K562 (cell line): ENCODE data around the gene RELL2. TPM values are rescaled to one million over a fixed set of nuclear protein-coding genes. Genes with fewer than 3 reads are reported as not detected.

Source experiments
- ATAC-seq: fragments of 200-7000 bp; cut with Tn5 transposase; 3 replicates; pipeline ENCODE4 v1.9.1; 2020; ENCODE audit warnings: moderate library complexity
- BruUV-seq: library from RNA; stranded (reverse); fragments of 400-500 nt; replicated peaks from 2 replicates; lab custom pipeline; 2021; lab: Mats Ljungman, UMichigan
- CTCF ChIA-PET: fragments of 300-600 bp; formaldehyde crosslinking; extraction: SDS; loops from one replicate; lab custom pipeline; 2021; ENCODE audit warnings: low intra/inter-chr PET ratio; lab: Yijun Ruan, JAX
- POLR2A ChIA-PET: fragments of 300-600, 350-650 bp; sonication (Branson Sonifier 250); formaldehyde crosslinking; extraction: SDS; loops from one replicate; lab custom pipeline; 2021; ENCODE audit warnings: antibody characterized with exemption, inconsistent platforms; lab: Yijun Ruan, JAX
- DNase-seq, 4 experiments: peaks; one replicate each; pipeline versions ENCODE4 v3.0.0 to v3.0.0-alpha.2; 2011 to 2018; ENCODE audit warnings: low spot score in 3 of 4, mixed read lengths in 3 of 4; ENCODE audit errors: extremely low read depth in 1 of 4
- FAIRE-seq: peaks from 2 replicates; lab custom pipeline; 2011; peaks lifted over from hg19 to GRCh38; lab: Jason Lieb, UNC
- H2AFZ ChIP-seq: 2 replicates; pipeline ENCODE4 v1.6.0; 2011; ENCODE audit warnings: low read depth, low read length, control low read depth, inconsistent platforms
- H3K27ac ChIP-seq: fragments of 200-600 bp; 3 replicates; pipeline ENCODE4 v1.8.0; 2011; ENCODE audit warnings: low read depth, mild to moderate bottlenecking, control low read depth, inconsistent platforms, low read length, moderate library complexity, mixed read lengths; ENCODE audit errors: extremely low read depth
- H3K27me3 ChIP-seq, 2 experiments: fragments of 300-600 bp in 1 of 2; 2 replicates in 1 of 2; 3 replicates in 1 of 2; pipeline versions ENCODE4 v1.6.0 to v1.8.0; 2011; ENCODE audit warnings: inconsistent platforms in 2 of 2, low read length in 2 of 2, mild to moderate bottlenecking in 1 of 2, mixed read lengths in 1 of 2, moderate library complexity in 1 of 2; ENCODE audit not compliant: control insufficient read depth in 2 of 2, insufficient read depth in 2 of 2
- H3K36me3 ChIP-seq: fragments of 300-600 bp; 3 replicates; pipeline ENCODE4 v1.8.0; 2011; ENCODE audit warnings: mild to moderate bottlenecking, low read length, inconsistent platforms; ENCODE audit not compliant: control insufficient read depth, insufficient read depth
- H3K4me1 ChIP-seq, 2 experiments: fragments of 200-600 bp in 1 of 2; replicated peaks in 1 of 2; 2 replicates in 1 of 2; 3 replicates in 1 of 2; pipeline versions ENCODE4 v1.5.1 to v1.8.0; 2011; ENCODE audit warnings: inconsistent platforms in 2 of 2, low read length in 2 of 2, mild to moderate bottlenecking in 1 of 2, mixed read lengths in 1 of 2, moderate library complexity in 1 of 2; ENCODE audit not compliant: control insufficient read depth in 2 of 2, insufficient read depth in 2 of 2
- H3K4me2 ChIP-seq: 2 replicates; pipeline ENCODE4 v1.6.1; 2011; ENCODE audit warnings: low read length, control low read depth, inconsistent platforms, mixed read lengths; ENCODE audit not compliant: insufficient read depth
- H3K4me3 ChIP-seq: fragments of 200-600 bp; sonication (generic), shearing (Covaris generic); 2 replicates; pipeline ENCODE4 v1.5.1; 2016; ENCODE audit warnings: control low read depth, inconsistent platforms
- H3K79me2 ChIP-seq: fragments of 200-600 bp; 3 replicates; pipeline ENCODE4 v1.8.0; 2011; ENCODE audit warnings: low read length, inconsistent platforms; ENCODE audit not compliant: control insufficient read depth, insufficient read depth
- H3K9ac ChIP-seq, 2 experiments: 2 replicates each; pipeline versions ENCODE4 v1.6.0 to v1.6.1; 2011; ENCODE audit warnings: low read depth in 2 of 2, low read length in 2 of 2, control low read depth in 1 of 2, inconsistent platforms in 1 of 2, mild to moderate bottlenecking in 1 of 2, mixed read lengths in 1 of 2; ENCODE audit not compliant: insufficient read depth in 1 of 2
- H3K9me1 ChIP-seq: one replicate; pipeline ENCODE4 v1.6.0; 2011; ENCODE audit warnings: inconsistent platforms, mild to moderate bottlenecking, low read length, moderate library complexity; ENCODE audit not compliant: control insufficient read depth, insufficient read depth
- H3K9me3 ChIP-seq: replicated peaks from 2 replicates; pipeline ENCODE4 v1.5.1; 2011; ENCODE audit warnings: low read depth, low read length, inconsistent platforms; ENCODE audit not compliant: control insufficient read depth, insufficient read depth
- H4K20me1 ChIP-seq: replicated peaks from 2 replicates; pipeline ENCODE4 v1.6.1; 2011; ENCODE audit warnings: low read length, inconsistent platforms, mixed read lengths; ENCODE audit not compliant: control insufficient read depth, insufficient read depth
- ARID2 ChIP-seq: fragments of 450-650 bp; IDR thresholded peaks from 2 replicates; pipeline ENCODE4 v1.6.1; 2017; ENCODE audit warnings: antibody characterized with exemption, mild to moderate bottlenecking
- BRD4 ChIP-seq: fragments of 200-600 bp; sonication (generic); IDR thresholded peaks from 2 replicates; pipeline ENCODE4 v1.6.1; 2017; ENCODE audit warnings: inconsistent platforms
- KLF1 ChIP-seq: fragments of 450-650 bp; IDR thresholded peaks from 2 replicates; pipeline ENCODE4 v1.6.1; 2016; ENCODE audit warnings: missing genetic modification characterization, missing compliant biosample characterization
- MCM3 ChIP-seq: fragments of 450-650 bp; IDR thresholded peaks from 2 replicates; pipeline ENCODE4 v1.6.1; 2016
- NBN ChIP-seq: fragments of 450-650 bp; IDR thresholded peaks from 2 replicates; pipeline ENCODE4 v1.6.1; 2016; ENCODE audit warnings: low read depth, mild to moderate bottlenecking
- POLR2AphosphoS5 ChIP-seq: IDR thresholded peaks from 2 replicates; pipeline ENCODE4 v1.6.1; 2011; ENCODE audit warnings: mild to moderate bottlenecking, low read depth, low read length, moderate library complexity; ENCODE audit not compliant: control insufficient read depth, insufficient read depth
- RBM22 ChIP-seq: fragments of 200-400 bp; formaldehyde crosslinking; IDR thresholded peaks from 2 replicates; pipeline ENCODE4 v1.6.1; 2018; ENCODE audit warnings: low read length, low read depth; ENCODE audit not compliant: poor library complexity, severe bottlenecking
- SETDB1 ChIP-seq: IDR thresholded peaks from one replicate; pipeline ENCODE4 v1.6.1; 2012; ENCODE audit warnings: low read length, control low read depth, inconsistent platforms
- SMAD1 ChIP-seq: fragments of 150-350 bp; IDR thresholded peaks from 2 replicates; pipeline ENCODE4 v1.6.1; 2014; ENCODE audit warnings: low read length, low read depth; ENCODE audit not compliant: partially characterized antibody
- SMAD3 ChIP-seq: fragments of 450-650 bp; formaldehyde crosslinking; conservative IDR thresholded peaks from 2 replicates; pipeline ENCODE4 v1.4.0; 2020; ENCODE audit warnings: mild to moderate bottlenecking
- SMC3 ChIP-seq: conservative IDR thresholded peaks from 2 replicates; pipeline ENCODE4 v1.6.1; 2011; ENCODE audit warnings: low read depth, low read length, improper control_type of control experiment; ENCODE audit not compliant: insufficient read depth
- TCFL5 ChIP-seq: fragments of 250-450 bp; sonication (Bioruptor Pico); conservative IDR thresholded peaks from 2 replicates; pipeline ENCODE4 v1.6.1; 2021; ENCODE audit warnings: mild to moderate bottlenecking, moderate library complexity, matching md5 sums
- THRAP3 ChIP-seq: fragments of 450-650 bp; IDR thresholded peaks from 2 replicates; pipeline ENCODE4 v1.6.1; 2016; ENCODE audit warnings: mild to moderate bottlenecking, inconsistent platforms, borderline replicate concordance
- XRCC5 ChIP-seq: fragments of 200-400 bp; formaldehyde crosslinking; IDR thresholded peaks from 2 replicates; pipeline ENCODE4 v1.6.1; 2017; ENCODE audit warnings: low read depth, mild to moderate bottlenecking, low read length
- ZBTB33 ChIP-seq: sonication (generic); formaldehyde crosslinking; IDR thresholded peaks from 2 replicates; pipeline ENCODE4 v1.8.1; 2023; ENCODE audit warnings: mild to moderate bottlenecking, missing genetic modification reagents
- ZFP36 ChIP-seq: fragments of 150-350 bp; IDR thresholded peaks from 2 replicates; pipeline ENCODE4 v1.6.1; 2018; ENCODE audit warnings: low read length, low read depth; ENCODE audit not compliant: partially characterized antibody
- ZNF175 ChIP-seq: fragments of 200-800 bp; sonication (Bioruptor generic); IDR thresholded peaks from 2 replicates; pipeline ENCODE4 v1.6.1; 2016; ENCODE audit warnings: low read depth, mild to moderate bottlenecking, missing genetic modification characterization, missing compliant biosample characterization
- WGBS: fragments of 100-300 bp; shearing (Covaris generic); methylation state at CpG from one replicate; pipeline ENCODE4 v1.1.6; 2016; ENCODE audit warnings: low coverage, mixed read lengths; ENCODE audit not compliant: insufficient coverage; ENCODE audit errors: missing lambda C conversion rate; 5-methylcytosine and 5-hydroxymethylcytosine counted together
- in situ Hi-C: fragments of 300-500 bp; cut with MboI; formaldehyde crosslinking; loops from 4 replicates; pipeline ENCODE4 v1.15.0; 2018; ENCODE audit warnings: inconsistent platforms, mixed read lengths
- intact Hi-C: fragments of 100-400 bp; cut with micrococcal nuclease; formaldehyde crosslinking; loops from 2 replicates; pipeline ENCODE4 v1.14.2; 2022
- polyA plus RNA-seq, 8 experiments: library from polyadenylated mRNA; depleted of rRNA in 4 of 8; stranded (reverse) in 5 of 8; unstranded in 3 of 8; fragments of >200 nt; fragmentation: Nextera tagmentation in 2 of 8; fragmentation: Illumina TruSeq in 1 of 8; extraction: Ambion mirVana in 2 of 8; extraction: Trizol in 1 of 8; gene quantifications; 2 replicates each; pipeline versions ENCODE4 v1.2.1 to v1.2.3, GENCODE V29; 2011 to 2014; ENCODE audit warnings: inconsistent platforms in 1 of 8, missing spikeins in 1 of 8
- total RNA-seq, 7 experiments: library from RNA; depleted of rRNA in 6 of 7; stranded (reverse); fragments of >200 nt in 6 of 7; fragmentation: Illumina TruSeq in 2 of 7; extraction: Trizol in 2 of 7; gene quantifications; 2 replicates each; pipeline versions ENCODE4 v1.2.1 to v1.2.3, GENCODE V29; 2011 to 2021; ENCODE audit warnings: low replicate concordance in 1 of 7

Gene RELL2
- total and polyA plus RNA-seq, 9 of the 15 experiments (the other 6 are each of a cell fraction or from before 2014, with no cell fraction given): 0.06 to 36.0 (median 14.3) TPM

- TF ChIP-seq SMAD1 (no peak), POLR2AphosphoS5 (no peak)
These were observed 39.0 kb upstream of the RELL2 start (continued) for GRCh38 chr5:141597814-141598213.

GRCh38 chr5:141598391-141599345 lies 38.1 kb upstream of the RELL2 start:
- peak; percentile 36 for ATAC-seq
- POLR2A ChIA-PET: interaction anchor here (0.6 to 3.1 kb wide), 5 partner anchors 10 to 701 kb away, joined by 3 to 16 read pairs (median 4); partner anchors contain the start of genes DIAPH1 and PCDHGB1
- no peak for TF ChIP-seq RBM22
- no peak for TF ChIP-seq BRD4
- TF ChIP-seq MCM3: no peak
- TF ChIP-seq NBN: no peak
- TF ChIP-seq KLF1 (tag): no peak
- no peak for TF ChIP-seq THRAP3
- no peak for TF ChIP-seq XRCC5
- no peak for TF ChIP-seq ARID2
- TF ChIP-seq ZNF175 (CRISPR knock-in tag): no peak
- no peak for TF ChIP-seq SMAD3 (CRISPR knock-in tag)
- TF ChIP-seq SMC3: no peak
- TF ChIP-seq TCFL5 (CRISPR knock-in tag): no peak
- TF ChIP-seq ZBTB33 (CRISPR knock-in tag): no peak
- no peak for TF ChIP-seq SETDB1
- no peak for TF ChIP-seq ZFP36

More at GRCh38 chr5:141598391-141599345, 38.1 kb upstream of the RELL2 start:
- Histone ChIP-seq H3K4me1 (peaks cover 6 to 33% of the 10 kb centered on the region in 2 experiments; a peak in 3 of 5 replicates), H3K9me3 (no peaks in the 10 kb centered on the region), H3K27ac (0 out of 3 replicates have a peak overlapping the region, but pooled peaks have one; percentile 11), H3K4me3 (no peak overlapping the region), H3K9ac (no peak overlapping the region), H3K36me3 (peaks cover 58% of the 10 kb centered on the region), H2AFZ (no peak overlapping the region), H3K27me3 (no peaks in the 10 kb centered on the region), H4K20me1 (0 out of 2 replicates have a peak, but pooled peaks cover 7% of the 10 kb centered on the region), H3K4me2 (no peak overlapping the region), H3K9me1 (no peaks in the 10 kb centered on the region), H3K79me2 (peaks cover 97% of the 10 kb centered on the region)
- WGBS: 59% methylated on average over 3 of the region's 3 CpGs
- CTCF ChIA-PET: no interaction called here
- in situ Hi-C loops (no loop called here), intact Hi-C loops (no loop called here)
- no TSS peak for BruUV-seq
- no peak for FAIRE-seq
- DNase-seq: no peak
